ENCODE data around the gene DCP1B. TPM values are rescaled to one million over a fixed set of nuclear protein-coding genes. Genes with fewer than 3 reads are reported as not detected.

The DCP1B gene
- polyA plus RNA-seq, 2 of the 4 experiments (the other 2 are of a cell fraction) = 7.7 to 19.2 TPM

DNA sequence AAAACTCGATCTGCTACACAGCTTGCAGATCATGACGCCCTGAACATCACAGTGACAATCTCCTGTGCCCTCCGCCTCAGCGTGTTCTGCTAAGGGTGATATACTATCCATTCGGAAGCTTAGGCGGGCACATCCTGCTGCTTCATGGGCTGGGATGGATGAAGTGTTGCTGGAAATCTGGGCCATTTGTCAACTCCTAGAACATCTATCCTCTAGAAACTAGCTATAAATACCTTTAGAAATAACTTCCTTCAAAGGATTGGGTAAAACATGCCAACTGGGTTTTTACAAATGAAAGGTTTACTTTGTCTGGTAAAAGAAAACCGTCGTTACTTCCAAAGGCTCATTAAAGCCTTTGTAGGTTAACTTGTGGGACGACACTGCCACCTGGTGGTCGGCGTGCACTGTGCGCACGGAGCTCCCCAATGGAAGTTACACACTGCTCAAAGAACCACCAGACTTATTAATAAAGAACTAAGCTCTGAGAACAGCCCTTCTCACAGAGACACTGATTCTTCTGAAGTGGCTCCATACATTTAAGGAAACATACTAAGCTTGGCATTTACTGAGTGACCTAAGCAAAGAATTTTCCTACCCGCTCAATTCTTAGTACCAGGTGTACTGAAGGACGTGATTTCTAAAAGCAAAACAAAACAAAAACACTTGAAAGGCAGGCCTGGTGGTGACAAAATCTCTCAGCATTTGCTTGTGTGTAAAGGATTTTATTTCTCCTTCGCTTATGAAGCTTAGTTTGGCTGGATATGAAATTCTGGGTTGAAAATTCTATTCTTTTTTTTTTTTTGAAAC is 64.3 kb downstream of the DCP1B start (continued):
- TF ChIP-seq, protein P1, sequence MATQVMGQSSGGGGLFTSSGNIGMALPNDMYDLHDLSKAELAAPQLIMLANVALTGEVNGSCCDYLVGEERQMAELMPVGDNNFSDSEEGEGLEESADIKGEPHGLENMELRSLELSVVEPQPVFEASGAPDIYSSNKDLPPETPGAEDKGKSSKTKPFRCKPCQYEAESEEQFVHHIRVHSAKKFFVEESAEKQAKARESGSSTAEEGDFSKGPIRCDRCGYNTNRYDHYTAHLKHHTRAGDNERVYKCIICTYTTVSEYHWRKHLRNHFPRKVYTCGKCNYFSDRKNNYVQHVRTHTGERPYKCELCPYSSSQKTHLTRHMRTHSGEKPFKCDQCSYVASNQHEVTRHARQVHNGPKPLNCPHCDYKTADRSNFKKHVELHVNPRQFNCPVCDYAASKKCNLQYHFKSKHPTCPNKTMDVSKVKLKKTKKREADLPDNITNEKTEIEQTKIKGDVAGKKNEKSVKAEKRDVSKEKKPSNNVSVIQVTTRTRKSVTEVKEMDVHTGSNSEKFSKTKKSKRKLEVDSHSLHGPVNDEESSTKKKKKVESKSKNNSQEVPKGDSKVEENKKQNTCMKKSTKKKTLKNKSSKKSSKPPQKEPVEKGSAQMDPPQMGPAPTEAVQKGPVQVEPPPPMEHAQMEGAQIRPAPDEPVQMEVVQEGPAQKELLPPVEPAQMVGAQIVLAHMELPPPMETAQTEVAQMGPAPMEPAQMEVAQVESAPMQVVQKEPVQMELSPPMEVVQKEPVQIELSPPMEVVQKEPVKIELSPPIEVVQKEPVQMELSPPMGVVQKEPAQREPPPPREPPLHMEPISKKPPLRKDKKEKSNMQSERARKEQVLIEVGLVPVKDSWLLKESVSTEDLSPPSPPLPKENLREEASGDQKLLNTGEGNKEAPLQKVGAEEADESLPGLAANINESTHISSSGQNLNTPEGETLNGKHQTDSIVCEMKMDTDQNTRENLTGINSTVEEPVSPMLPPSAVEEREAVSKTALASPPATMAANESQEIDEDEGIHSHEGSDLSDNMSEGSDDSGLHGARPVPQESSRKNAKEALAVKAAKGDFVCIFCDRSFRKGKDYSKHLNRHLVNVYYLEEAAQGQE (IDR thresholded peaks at IDR 0.05) = no peak
- TF ChIP-seq TFCP2L1 (CRISPR knock-in tag; IDR thresholded peaks at IDR 0.05) (no peak), KDM5A (IDR thresholded peaks at IDR 0.05) (no peak)

DNA sequence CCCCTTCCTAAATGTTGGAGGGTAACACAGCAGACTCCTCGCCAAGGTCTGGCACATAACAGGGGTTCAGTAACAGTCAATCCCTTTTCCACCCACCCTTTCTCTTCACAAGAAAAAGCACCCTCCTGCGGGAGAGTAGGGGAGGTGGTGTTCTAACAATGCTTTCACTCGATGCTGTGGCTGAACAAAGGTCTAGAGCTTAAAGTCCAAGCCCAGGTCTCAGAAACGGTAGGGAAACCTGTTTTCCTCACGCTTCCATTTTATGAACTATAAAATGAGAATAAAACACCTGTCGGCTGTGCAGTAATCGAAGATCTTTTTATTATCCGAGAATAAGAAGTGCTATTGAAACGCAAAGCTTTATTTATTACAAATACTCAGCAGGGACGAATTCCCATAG is 64.9 kb downstream of the DCP1B start:
- DNase-seq (ENCODE audit: low read depth in 1 of 2, low spot score in 1 of 2) (no peak), ATAC-seq (no peak), FAIRE-seq (no peak)
- no peak overlapping the region for H3K27ac ChIP-seq
- CTCF ChIA-PET = interaction anchor here (0.6 to 11.5 kb wide), 70 partner anchors 11 to 1098 kb away, joined by 3 to 324 read pairs (median 6); partner anchors contain the start of genes ADIPOR2, CACNA2D4, DCP1B and WNT5B
- POLR2A ChIA-PET = interaction anchor here (0.6 to 1.4 kb wide), 2 partner anchors 12 to 144 kb away, joined by 3 to 7 read pairs; no protein-coding TSS in a partner anchor
- H3K4me1 ChIP-seq = peaks cover 17% of the 10 kb centered on the region
- H3K4me2 ChIP-seq = no peak overlapping the region
- WGBS (ENCODE audit: missing lambda C conversion rate) = 69% methylated on average over 10 of the region's 10 CpGs
- H3K9me3 ChIP-seq = no peaks in the 10 kb centered on the region
- H3K4me3 ChIP-seq = no peak overlapping the region
- TF ChIP-seq, protein P2, sequence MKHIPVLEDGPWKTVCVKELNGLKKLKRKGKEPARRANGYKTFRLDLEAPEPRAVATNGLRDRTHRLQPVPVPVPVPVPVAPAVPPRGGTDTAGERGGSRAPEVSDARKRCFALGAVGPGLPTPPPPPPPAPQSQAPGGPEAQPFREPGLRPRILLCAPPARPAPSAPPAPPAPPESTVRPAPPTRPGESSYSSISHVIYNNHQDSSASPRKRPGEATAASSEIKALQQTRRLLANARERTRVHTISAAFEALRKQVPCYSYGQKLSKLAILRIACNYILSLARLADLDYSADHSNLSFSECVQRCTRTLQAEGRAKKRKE (CRISPR knock-in tag; IDR thresholded peaks at IDR 0.05; ENCODE audit: low read depth) = no peak
- TF ChIP-seq, protein P3, sequence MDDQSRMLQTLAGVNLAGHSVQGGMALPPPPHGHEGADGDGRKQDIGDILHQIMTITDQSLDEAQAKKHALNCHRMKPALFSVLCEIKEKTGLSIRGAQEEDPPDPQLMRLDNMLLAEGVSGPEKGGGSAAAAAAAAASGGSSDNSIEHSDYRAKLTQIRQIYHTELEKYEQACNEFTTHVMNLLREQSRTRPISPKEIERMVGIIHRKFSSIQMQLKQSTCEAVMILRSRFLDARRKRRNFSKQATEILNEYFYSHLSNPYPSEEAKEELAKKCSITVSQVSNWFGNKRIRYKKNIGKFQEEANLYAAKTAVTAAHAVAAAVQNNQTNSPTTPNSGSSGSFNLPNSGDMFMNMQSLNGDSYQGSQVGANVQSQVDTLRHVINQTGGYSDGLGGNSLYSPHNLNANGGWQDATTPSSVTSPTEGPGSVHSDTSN (IDR thresholded peaks at IDR 0.05) = no peak
- no peak for TF ChIP-seq JUN (IDR thresholded peaks at IDR 0.05)
- TF ChIP-seq EHMT2 (IDR thresholded peaks at IDR 0.05; ENCODE audit: low read depth) = no peak
- no peak for TF ChIP-seq POLR2A (IDR thresholded peaks at IDR 0.05; ENCODE audit: low read length)
- no peak for TF ChIP-seq RCOR1 (IDR thresholded peaks at IDR 0.05; ENCODE audit: low read depth, low read length)

DNA sequence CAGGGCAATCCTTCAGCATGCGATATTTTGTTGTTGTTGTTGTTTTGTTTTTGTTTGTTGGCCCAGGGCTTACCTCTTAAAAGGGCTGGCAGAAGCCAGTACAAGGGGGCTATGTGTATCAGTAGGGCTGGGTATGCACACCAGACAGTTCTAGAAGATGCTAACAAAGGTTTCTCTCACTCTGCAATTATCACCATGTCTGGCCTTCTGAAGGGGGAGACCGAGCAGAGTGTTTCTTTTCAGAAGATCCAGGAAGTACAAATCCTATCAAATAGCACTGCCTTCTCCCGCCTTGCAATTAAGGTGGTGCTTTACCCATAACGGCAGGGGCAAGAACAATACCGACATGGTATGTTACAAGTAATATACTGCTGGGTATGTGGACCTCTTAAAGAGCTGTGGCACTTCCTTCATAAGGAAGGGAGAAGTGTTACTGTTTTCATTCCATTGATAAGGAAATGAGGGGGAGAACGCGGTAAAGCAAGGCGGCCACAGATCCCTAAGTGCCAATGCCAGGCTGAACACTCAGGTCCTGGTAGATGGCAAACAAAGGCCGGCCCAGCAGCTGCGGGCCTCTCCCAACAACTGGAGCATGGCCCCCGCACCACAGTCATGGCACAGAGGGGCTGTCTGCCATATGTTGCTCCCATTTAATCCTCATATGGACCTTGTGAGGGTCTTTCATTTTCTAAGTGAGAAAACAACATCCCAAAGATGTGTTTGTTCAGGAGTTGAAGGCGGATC is 66.6 kb downstream of the DCP1B start:
- ChIA-PET CTCF (interaction anchor here (3.7 to 11.5 kb wide), 2 partner anchors 15 to 143 kb away, joined by 94 to 324 read pairs; no protein-coding TSS in a partner anchor), POLR2A (no interaction called here)
- Histone ChIP-seq H3K4me1 (peaks cover 17% of the 10 kb centered on the region), H3K4me3 (no peak overlapping the region), H3K27ac (no peak overlapping the region; a peak in 1 of 6 replicates), H3K4me2 (no peak overlapping the region), H3K9me3 (no peaks in the 10 kb centered on the region)
- no peak for ATAC-seq
- no peak for FAIRE-seq
- no peak for DNase-seq (ENCODE audit: low read depth in 1 of 2, low spot score in 1 of 2)
- TF ChIP-seq MAZ (IDR thresholded peaks at IDR 0.05; ENCODE audit: borderline replicate concordance, low read depth, low read length) = no peak
- TF ChIP-seq SREBF2 (IDR thresholded peaks at IDR 0.05) = no peak
- TF ChIP-seq HOXA7 (CRISPR knock-in tag; IDR thresholded peaks at IDR 0.05) = no peak
- TF ChIP-seq HDAC2 (IDR thresholded peaks at IDR 0.05) = no peak
- TF ChIP-seq ZC3H11A (IDR thresholded peaks at IDR 0.05) = no peak
- no peak for TF ChIP-seq CHD2 (IDR thresholded peaks at IDR 0.05; ENCODE audit: low read length, partially characterized antibody)
- no peak for TF ChIP-seq FOSB (CRISPR knock-in tag; IDR thresholded peaks at IDR 0.05)
- TF ChIP-seq NFE2L2 (conservative IDR thresholded peaks at IDR 0.05; ENCODE audit: low read length) = no peak
- no peak for TF ChIP-seq HEYL (CRISPR knock-in tag; IDR thresholded peaks at IDR 0.05)
- 94% methylated on average over 11 of the region's 12 CpGs for WGBS (ENCODE audit: missing lambda C conversion rate)
